Endothelial cell of umbilical vein (primary cell): ENCODE data around the gene ROPN1. TPM values are rescaled to one million over a fixed set of nuclear protein-coding genes. Genes with fewer than 3 reads are reported as not detected.

Experiments used
- BruUV-seq: library from RNA; stranded (reverse); fragments of 400-500 nt; replicated peaks from 2 replicates; lab custom pipeline; 2021; lab: Mats Ljungman, UMichigan
- CTCF ChIA-PET: fragments of 300-600, 350-600 bp; sonication (Branson Sonifier 250); formaldehyde crosslinking; loops from one replicate; lab custom pipeline; 2021; ENCODE audit warnings: antibody characterized with exemption, inconsistent platforms; lab: Charles Lee
- POLR2A ChIA-PET: fragments of 300-600, 350-600 bp; sonication (Branson Sonifier 250); formaldehyde crosslinking; loops from one replicate; lab custom pipeline; 2021; ENCODE audit warnings: antibody characterized with exemption, inconsistent platforms; lab: Charles Lee
- DNase-seq: peaks from one replicate; pipeline ENCODE4 v3.0.0-alpha.2; 2011; ENCODE audit warnings: low read depth, low spot score
- FAIRE-seq: peaks from 2 replicates; lab custom pipeline; 2011; peaks lifted over from hg19 to GRCh38; lab: Jason Lieb, UNC
- H2AFZ ChIP-seq: 2 replicates; pipeline ENCODE4 v1.6.0; 2012; ENCODE audit warnings: low read depth, low read length, control low read depth, inconsistent platforms
- H3K27ac ChIP-seq: 2 replicates; pipeline ENCODE4 v1.5.1; 2011; ENCODE audit warnings: low read depth, mild to moderate bottlenecking, control low read depth, low read length, moderate library complexity; ENCODE audit not compliant: insufficient read depth
- H3K27me3 ChIP-seq, 2 experiments: 2 replicates each; pipeline versions ENCODE4 v1.6.0 to v1.6.1; 2011; ENCODE audit warnings: low read length in 2 of 2, mixed read lengths in 1 of 2; ENCODE audit not compliant: control insufficient read depth in 2 of 2, insufficient read depth in 2 of 2
- H3K36me3 ChIP-seq, 2 experiments: 2 replicates in 1 of 2; 3 replicates in 1 of 2; pipeline ENCODE4 v1.5.1; 2011; ENCODE audit warnings: low read length in 2 of 2, mild to moderate bottlenecking in 1 of 2, moderate library complexity in 1 of 2; ENCODE audit not compliant: control insufficient read depth in 2 of 2, insufficient read depth in 2 of 2; ENCODE audit errors: extremely low read depth in 1 of 2
- H3K4me1 ChIP-seq: 3 replicates; pipeline ENCODE4 v1.5.1; 2011; ENCODE audit warnings: mild to moderate bottlenecking, low read length; ENCODE audit not compliant: control insufficient read depth, insufficient read depth; ENCODE audit errors: extremely low read depth
- H3K4me2 ChIP-seq: 2 replicates; pipeline ENCODE4 v1.6.1; 2011; ENCODE audit warnings: low read length, control low read depth, mixed read lengths; ENCODE audit not compliant: insufficient read depth
- H3K4me3 ChIP-seq, 3 experiments: fragments of 200-600 bp in 1 of 3; sonication (generic), shearing (Covaris generic) in 1 of 3; replicated peaks in 1 of 3; 2 replicates each; pipeline ENCODE4 v1.5.1; 2011 to 2016; ENCODE audit warnings: control low read depth in 3 of 3, low read length in 3 of 3, mild to moderate bottlenecking in 2 of 3, inconsistent platforms in 1 of 3, low read depth in 1 of 3, moderate library complexity in 1 of 3; ENCODE audit not compliant: insufficient read depth in 1 of 3
- H3K79me2 ChIP-seq: 2 replicates; pipeline ENCODE4 v1.6.0; 2012; ENCODE audit warnings: low read length, inconsistent platforms; ENCODE audit not compliant: control insufficient read depth, insufficient read depth
- H3K9ac ChIP-seq: replicated peaks from 2 replicates; pipeline ENCODE3; 2011; ENCODE audit warnings: low read length, control low read depth; ENCODE audit not compliant: insufficient read depth; ENCODE audit errors: extremely low read depth
- H3K9me1 ChIP-seq: replicated peaks from 3 replicates; pipeline ENCODE4 v1.6.0; 2011; ENCODE audit warnings: mild to moderate bottlenecking, low read length; ENCODE audit not compliant: control insufficient read depth, insufficient read depth; ENCODE audit errors: extremely low read depth
- H3K9me3 ChIP-seq: replicated peaks from 2 replicates; pipeline ENCODE4 v1.5.1; 2012; ENCODE audit warnings: low read length, inconsistent platforms; ENCODE audit not compliant: control insufficient read depth, insufficient read depth
- H4K20me1 ChIP-seq: replicated peaks from 2 replicates; pipeline ENCODE3; 2011; ENCODE audit warnings: mild to moderate bottlenecking, low read length; ENCODE audit not compliant: control insufficient read depth, insufficient read depth; ENCODE audit errors: extremely low read depth
- CTCF ChIP-seq, 2 donors: IDR thresholded peaks; 1 replicate in 1 of 2; 2 replicates in 1 of 2; pipeline ENCODE4 v1.5.1; 2011; ENCODE audit warnings: low read length in 2 of 2, mild to moderate bottlenecking in 2 of 2, moderate library complexity in 2 of 2, control low read depth in 1 of 2, inconsistent platforms in 1 of 2, low read depth in 1 of 2; ENCODE audit not compliant: insufficient read depth in 1 of 2; ENCODE audit errors: extremely low read depth in 1 of 2
- EZH2 ChIP-seq: IDR thresholded peaks from 2 replicates; pipeline ENCODE4 v1.6.1; 2012; ENCODE audit warnings: borderline replicate concordance, low read depth, mild to moderate bottlenecking, moderate library complexity, low read length, inconsistent platforms; ENCODE audit not compliant: severe bottlenecking
- FOS ChIP-seq: IDR thresholded peaks from 2 replicates; pipeline ENCODE4 v1.6.1; 2011; ENCODE audit warnings: mild to moderate bottlenecking, low read length, moderate library complexity, borderline replicate concordance; ENCODE audit not compliant: insufficient read depth
- GATA2 ChIP-seq: IDR thresholded peaks from 2 replicates; pipeline ENCODE4 v1.7.0; 2011; ENCODE audit warnings: low read depth, mild to moderate bottlenecking, moderate library complexity, mixed read lengths, low read length; ENCODE audit not compliant: insufficient read length, insufficient read depth
- JUN ChIP-seq: IDR thresholded peaks from 2 replicates; pipeline ENCODE4 v1.6.1; 2011; ENCODE audit warnings: borderline replicate concordance, low read depth; ENCODE audit not compliant: insufficient read length, insufficient read depth
- MAX ChIP-seq: IDR thresholded peaks from 2 replicates; pipeline ENCODE4 v1.6.1; 2011; ENCODE audit not compliant: insufficient read depth, insufficient read length
- MYC ChIP-seq: IDR thresholded peaks from one replicate; pipeline ENCODE4 v1.6.1; 2011; ENCODE audit warnings: mild to moderate bottlenecking, low read depth, low read length
- POLR2A ChIP-seq: IDR thresholded peaks from 2 replicates; pipeline ENCODE4 v1.6.1; 2012; ENCODE audit warnings: low read depth, mild to moderate bottlenecking, control low read depth, low read length
- POLR2AphosphoS5 ChIP-seq: IDR thresholded peaks from 2 replicates; pipeline ENCODE4 v1.6.1; 2012; ENCODE audit warnings: low read depth, mild to moderate bottlenecking, control low read depth, low read length, moderate library complexity; ENCODE audit not compliant: insufficient read depth
- dilution Hi-C: fragments of 300-500 bp; cut with MboI; formaldehyde crosslinking; loops from one replicate; pipeline ENCODE4 v1.15.0; 2019; ENCODE audit warnings: low sequenced_read_pairs; ENCODE audit not compliant: extremely low pct_ligation_motif_present
- intact Hi-C: fragments of 100-400 bp; cut with micrococcal nuclease; formaldehyde crosslinking; loops from one replicate; pipeline ENCODE4 v1.10.0; 2022
- polyA plus RNA-seq, 4 experiments: library from polyadenylated mRNA; depleted of rRNA in 3 of 4; stranded (reverse) in 3 of 4; unstranded in 1 of 4; fragments of >200 nt; gene quantifications; 2 replicates each; pipeline versions ENCODE4 v1.2.1 to v1.2.3, GENCODE V29; 2011 to 2012; ENCODE audit warnings: missing spikeins in 1 of 4
- total RNA-seq: library from RNA; stranded (reverse); gene quantifications from 2 replicates; pipeline ENCODE4 v1.2.3, GENCODE V29; 2021

The ROPN1 gene
- total and polyA plus RNA-seq, 2 donors (not counting 3 experiments of a cell fraction or from before 2014, with no cell fraction given), result not detected

GRCh38 chr3:123948449-123948848 is 43.5 kb downstream of the ROPN1 start:
- FAIRE-seq (no peak), DNase-seq (no peak)
- no TSS peak for BruUV-seq
- TF ChIP-seq POLR2AphosphoS5 (no peak), MAX (no peak), MYC (no peak), POLR2A (no peak), EZH2 (no peak), JUN (no peak), CTCF (IDR thresholded peaks at IDR 0.05; ENCODE audit: extremely low read depth in 1 of 2, insufficient read depth in 1 of 2, low read depth in 1 of 2, low read length in 2 of 2) (no peak), FOS (no peak), GATA2 (no peak)
- Histone ChIP-seq H3K9me3 (no peaks in the 10 kb centered on the region), H3K4me3 (no peak overlapping the region), H3K79me2 (no peaks in the 10 kb centered on the region), H3K9ac (no peak overlapping the region), H3K36me3 (peaks cover 13 to 14% of the 10 kb centered on the region in 2 experiments), H3K9me1 (no peaks in the 10 kb centered on the region), H4K20me1 (no peaks in the 10 kb centered on the region), H3K4me1 (no peaks in the 10 kb centered on the region), H3K27ac (no peak overlapping the region), H3K4me2 (no peak overlapping the region), H2AFZ (no peak overlapping the region), H3K27me3 (no peaks in the 10 kb centered on the region)
- dilution Hi-C loops (no loop called here), intact Hi-C loops (no loop called here)
- ChIA-PET CTCF (no interaction called here), POLR2A (no interaction called here)
